ENCODE data around the gene SOX11. TPM values are rescaled to one million over a fixed set of nuclear protein-coding genes. Genes with fewer than 3 reads are reported as not detected.
"Not testable (repeated sequence)": the region's sequence is repeated elsewhere in the genome, so short reads cannot be mapped to it uniquely, and the experiment has no call there.

Gene SOX11
- not detected for total RNA-seq

DNA sequence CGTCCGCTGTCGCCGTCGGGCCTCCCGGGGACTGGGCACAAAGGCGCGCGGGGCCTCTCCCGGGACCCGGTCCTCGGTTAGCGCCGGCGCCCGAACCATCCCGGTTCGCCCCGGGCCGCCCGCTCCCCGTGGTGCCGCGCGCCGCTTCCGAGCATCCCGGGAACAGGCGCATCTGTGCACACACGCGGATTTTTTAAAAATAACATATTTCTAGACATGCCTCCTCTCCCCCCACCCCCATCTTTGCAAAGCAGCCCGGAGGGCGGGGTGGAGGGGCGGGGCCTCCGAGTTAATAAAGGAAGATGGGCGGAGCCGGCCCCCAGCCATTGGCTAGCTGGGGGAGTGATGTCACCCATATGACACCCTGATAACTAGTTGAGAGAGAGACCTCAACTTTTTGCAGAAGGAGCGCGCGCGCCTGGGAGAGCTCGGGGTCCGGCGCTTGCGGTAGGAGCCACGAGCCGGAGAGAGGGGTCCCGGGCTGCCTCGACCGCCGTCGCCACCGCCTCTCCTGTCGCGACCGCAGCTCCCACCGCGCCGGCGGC is at the start of gene SOX11:
SOX11 (plus strand) TSS at position 400 of the 545 bp plus-strand sequence. CDS start 338 bp downstream, outside the sequence.
- peaks cover 1% of the 10 kb centered on the region for H3K9me3 Mint-ChIP-seq
- DNase-seq (no peak), ATAC-seq (ENCODE audit: low read depth) (no peak)
- peaks cover 50% of the 10 kb centered on the region for H3K27me3 Mint-ChIP-seq
- H3K27ac Mint-ChIP-seq: peak within 1 kb of the TSS; percentile 45
- peak within 1 kb of the TSS; percentile 49 for H3K4me3 Mint-ChIP-seq
- H3K4me1 Mint-ChIP-seq: peaks cover 12% of the 10 kb centered on the region
- H3K36me3 Mint-ChIP-seq: peaks cover 3% of the 10 kb centered on the region
- POLR2A ChIA-PET: no interaction called here

DNA sequence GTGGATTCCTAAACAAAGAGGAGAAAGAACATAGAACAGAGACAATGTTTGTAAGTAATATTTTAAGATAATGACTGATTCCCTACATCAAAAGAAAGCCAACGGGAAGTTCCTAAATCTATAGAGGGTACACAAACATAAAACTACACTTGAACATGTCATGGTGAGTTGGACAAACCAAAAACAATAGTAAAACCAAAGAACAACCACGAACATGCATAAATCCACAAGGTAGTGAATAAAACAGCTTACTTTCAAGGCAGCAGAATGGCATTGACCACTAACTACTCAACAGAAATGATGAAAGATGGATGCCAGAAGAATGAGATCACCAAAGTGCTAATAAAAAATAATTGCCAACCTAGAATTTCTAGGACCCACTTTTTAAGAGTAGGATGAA is 39.5 kb upstream of the SOX11 start:
- ATAC-seq (ENCODE audit: low read depth); H3K27ac Mint-ChIP-seq; H3K36me3 Mint-ChIP-seq; DNase-seq; POLR2A ChIA-PET; H3K9me3 Mint-ChIP-seq; H3K27me3 Mint-ChIP-seq; H3K4me1 Mint-ChIP-seq; H3K4me3 Mint-ChIP-seq: not testable (repeated sequence)

DNA sequence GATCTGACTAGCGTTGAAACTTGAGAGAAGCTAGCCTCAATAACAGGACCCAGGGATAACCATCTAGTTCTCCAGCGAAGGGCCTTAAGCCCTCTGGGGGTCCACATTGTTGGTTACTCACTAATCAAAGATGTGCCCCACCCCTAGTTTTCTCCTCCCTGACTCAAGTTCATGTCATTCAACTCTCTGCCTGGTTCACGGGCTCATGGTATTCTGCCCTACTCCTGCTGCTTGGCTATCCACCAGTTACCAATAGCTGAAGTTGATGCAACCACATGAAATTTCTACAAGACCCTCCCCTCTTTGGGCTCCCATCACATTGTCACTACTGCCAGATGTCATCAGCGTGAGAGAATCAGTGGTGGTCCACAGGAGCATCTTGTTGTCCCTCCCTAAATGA is 38.4 kb upstream of the SOX11 start:
- H3K4me3 Mint-ChIP-seq; H3K4me1 Mint-ChIP-seq; POLR2A ChIA-PET; H3K36me3 Mint-ChIP-seq; H3K9me3 Mint-ChIP-seq; DNase-seq; H3K27ac Mint-ChIP-seq; ATAC-seq (ENCODE audit: low read depth); H3K27me3 Mint-ChIP-seq: not testable (repeated sequence)

DNA sequence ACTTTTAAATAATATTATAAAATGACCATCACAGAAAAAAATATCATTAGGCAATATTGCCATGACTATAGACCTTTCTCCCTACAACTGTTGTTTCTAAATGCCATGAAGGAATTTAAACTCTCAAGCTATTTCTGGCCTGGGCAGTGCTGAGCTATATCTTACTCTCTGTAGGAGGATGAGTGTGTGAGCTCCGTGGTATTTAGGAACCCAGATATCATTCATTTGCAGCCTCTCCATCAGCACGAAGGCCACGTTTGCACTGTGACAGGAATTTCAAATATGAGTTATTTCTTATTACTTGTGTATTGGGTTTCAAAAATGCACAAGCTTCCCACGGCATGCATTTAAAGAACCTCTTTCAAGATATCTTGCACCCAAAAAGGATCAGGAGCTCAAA is 35.0 kb upstream of the SOX11 start:
- no peak for ATAC-seq (ENCODE audit: low read depth)
- Mint-ChIP-seq H3K27ac (no peak overlapping the region), H3K27me3 (no peaks in the 10 kb centered on the region), H3K9me3 (no peaks in the 10 kb centered on the region), H3K36me3 (no peaks in the 10 kb centered on the region), H3K4me3 (no peak overlapping the region), H3K4me1 (no peaks in the 10 kb centered on the region)
- DNase-seq: no peak
- POLR2A ChIA-PET: no interaction called here

DNA sequence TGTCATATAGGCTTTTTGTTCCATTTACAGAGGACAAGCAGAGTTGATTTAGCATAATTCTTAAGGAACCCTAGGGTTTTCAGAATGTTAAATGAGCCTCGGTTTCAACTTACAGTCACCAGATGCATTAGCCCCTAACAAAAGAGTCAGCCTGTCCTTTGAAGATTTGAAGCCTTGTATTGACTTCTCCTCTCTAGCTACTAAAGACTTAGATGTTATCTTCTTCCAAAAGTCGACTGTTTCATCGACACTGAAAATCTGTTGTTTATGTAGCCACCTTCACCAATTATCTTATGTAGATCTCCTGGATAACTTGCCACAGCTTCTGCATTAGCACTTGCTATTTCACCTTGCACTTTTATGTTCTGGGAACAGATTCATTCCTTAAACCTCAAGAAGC is 31.6 kb upstream of the SOX11 start:
- no peaks in the 10 kb centered on the region for H3K9me3 Mint-ChIP-seq
- POLR2A ChIA-PET: no interaction called here
- H3K4me3 Mint-ChIP-seq: no peak overlapping the region
- H3K36me3 Mint-ChIP-seq: no peaks in the 10 kb centered on the region
- no peaks in the 10 kb centered on the region for H3K4me1 Mint-ChIP-seq
- H3K27ac Mint-ChIP-seq: no peak overlapping the region
- no peaks in the 10 kb centered on the region for H3K27me3 Mint-ChIP-seq
- ATAC-seq (ENCODE audit: low read depth) (no peak), DNase-seq (no peak)

DNA sequence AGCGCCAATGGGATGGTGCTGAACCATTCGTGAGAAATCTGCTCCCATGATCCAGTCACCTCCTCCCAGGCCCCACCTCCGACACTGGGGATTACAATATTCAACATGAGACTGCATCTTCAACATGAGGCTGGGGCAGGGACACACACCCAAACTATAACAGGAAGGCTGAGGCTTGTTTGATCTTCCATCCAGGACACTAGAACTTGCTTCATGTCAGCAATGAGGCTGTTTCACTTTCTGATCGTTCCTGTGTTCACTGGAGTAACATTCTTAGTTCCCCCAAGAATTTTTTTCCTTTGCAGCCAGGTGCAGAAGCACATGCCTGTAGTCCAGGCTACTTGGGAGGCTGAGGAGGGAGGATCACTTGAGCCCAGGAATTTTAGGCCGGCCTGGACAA is 30.8 kb upstream of the SOX11 start:
- no peak for DNase-seq
- Mint-ChIP-seq H3K4me3 (no peak overlapping the region), H3K27ac (no peak overlapping the region), H3K9me3 (no peaks in the 10 kb centered on the region), H3K36me3 (no peaks in the 10 kb centered on the region), H3K4me1 (no peaks in the 10 kb centered on the region), H3K27me3 (no peaks in the 10 kb centered on the region)
- POLR2A ChIA-PET: no interaction called here
- ATAC-seq (ENCODE audit: low read depth): no peak

DNA sequence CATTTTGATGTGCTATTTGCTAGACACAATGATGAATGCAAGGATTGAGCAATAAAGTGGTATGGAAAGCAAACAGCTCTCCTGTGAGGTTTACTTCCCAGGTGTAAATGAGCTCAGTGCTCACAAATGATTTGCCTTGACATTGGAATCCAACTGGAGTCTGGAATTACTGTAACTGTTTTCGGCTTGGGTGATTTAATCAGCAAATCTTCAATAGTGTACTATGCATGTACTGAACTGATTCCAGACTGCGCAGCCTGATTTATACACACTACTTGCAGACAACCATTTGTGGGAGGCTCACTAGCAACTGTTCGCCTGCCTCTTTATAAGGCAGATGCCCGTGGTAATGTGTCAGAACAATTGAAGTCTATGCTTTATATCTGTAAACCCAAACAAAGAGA is 27.9 kb upstream of the SOX11 start:
- POLR2A ChIA-PET: no interaction called here
- DNase-seq (no peak), ATAC-seq (ENCODE audit: low read depth) (no peak)
- Mint-ChIP-seq H3K4me1 (no peaks in the 10 kb centered on the region), H3K4me3 (no peak overlapping the region), H3K27me3 (no peaks in the 10 kb centered on the region), H3K9me3 (no peaks in the 10 kb centered on the region), H3K36me3 (no peaks in the 10 kb centered on the region), H3K27ac (no peak overlapping the region)

DNA sequence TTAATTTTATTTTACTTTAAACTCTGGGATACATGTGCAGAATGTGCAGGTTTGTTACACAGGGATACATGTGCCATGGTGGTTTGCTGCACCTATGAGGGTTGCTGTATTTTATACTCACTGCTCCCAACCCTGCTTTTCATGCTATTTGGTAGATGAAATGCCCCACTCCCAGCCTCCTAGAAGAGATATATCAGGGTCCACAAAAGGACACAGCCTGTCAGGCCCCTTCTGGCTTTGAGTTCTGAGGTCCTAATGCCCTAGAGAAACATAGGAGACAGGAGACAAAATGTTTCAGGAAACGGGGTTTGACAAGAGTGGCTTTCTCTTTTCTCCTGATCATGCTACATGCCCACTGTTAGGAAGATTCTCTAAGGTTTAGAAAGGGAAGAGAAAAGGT is 27.1 kb upstream of the SOX11 start:
- POLR2A ChIA-PET: no interaction called here
- Mint-ChIP-seq H3K27me3 (no peaks in the 10 kb centered on the region), H3K4me3 (no peak overlapping the region), H3K27ac (no peak overlapping the region), H3K4me1 (no peaks in the 10 kb centered on the region), H3K9me3 (no peaks in the 10 kb centered on the region), H3K36me3 (no peaks in the 10 kb centered on the region)
- DNase-seq: no peak
- ATAC-seq (ENCODE audit: low read depth): no peak

DNA sequence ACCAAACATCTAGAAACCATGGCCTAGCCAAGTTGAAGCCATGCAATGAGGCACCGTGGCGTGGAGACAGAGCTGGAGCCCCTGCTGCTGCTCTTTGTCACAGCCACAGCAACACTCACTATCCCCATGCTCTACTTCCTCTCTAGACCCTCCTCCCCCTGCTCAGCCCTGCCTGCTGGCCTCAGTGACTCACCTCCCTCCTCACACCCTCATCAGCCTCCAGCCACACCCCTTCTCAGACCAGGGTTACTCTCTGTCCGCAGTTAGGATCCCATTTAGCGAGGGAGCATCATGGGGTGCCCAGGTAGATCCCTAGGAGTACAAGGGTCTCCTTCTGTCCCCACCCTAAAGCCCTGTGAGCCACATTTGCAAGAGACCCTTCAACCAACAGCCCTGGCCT is 25.4 kb upstream of the SOX11 start:
- H3K27me3 Mint-ChIP-seq: no peaks in the 10 kb centered on the region
- ATAC-seq (ENCODE audit: low read depth) (no peak), DNase-seq (no peak)
- H3K9me3 Mint-ChIP-seq: no peaks in the 10 kb centered on the region
- no peak overlapping the region for H3K4me3 Mint-ChIP-seq
- no peaks in the 10 kb centered on the region for H3K4me1 Mint-ChIP-seq
- POLR2A ChIA-PET: no interaction called here
- no peak overlapping the region for H3K27ac Mint-ChIP-seq
- H3K36me3 Mint-ChIP-seq: no peaks in the 10 kb centered on the region

DNA sequence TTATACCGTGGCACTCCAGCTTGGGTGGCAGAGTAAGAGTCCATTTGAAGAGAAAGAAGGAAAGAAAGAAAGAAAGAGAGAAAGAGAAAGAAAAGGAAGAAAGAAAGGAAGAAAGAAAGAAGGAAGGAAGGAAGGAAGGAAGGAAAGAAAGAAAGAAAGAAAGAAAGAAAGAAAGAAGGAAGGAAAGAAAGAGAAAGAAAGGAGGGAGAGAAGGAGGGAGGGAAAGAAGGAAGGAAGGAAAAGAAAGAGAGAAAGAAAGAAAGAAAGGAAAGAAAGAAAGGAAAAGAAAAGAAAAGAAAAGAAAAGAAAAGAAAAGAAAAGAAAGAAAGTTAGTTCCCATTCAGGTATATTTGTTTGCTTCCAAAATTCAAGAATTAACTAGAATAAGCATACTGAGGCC is 24.5 kb upstream of the SOX11 start:
- H3K9me3 Mint-ChIP-seq; POLR2A ChIA-PET; DNase-seq; H3K4me3 Mint-ChIP-seq; H3K27ac Mint-ChIP-seq; H3K36me3 Mint-ChIP-seq; ATAC-seq (ENCODE audit: low read depth); H3K27me3 Mint-ChIP-seq; H3K4me1 Mint-ChIP-seq: not testable (repeated sequence)

DNA sequence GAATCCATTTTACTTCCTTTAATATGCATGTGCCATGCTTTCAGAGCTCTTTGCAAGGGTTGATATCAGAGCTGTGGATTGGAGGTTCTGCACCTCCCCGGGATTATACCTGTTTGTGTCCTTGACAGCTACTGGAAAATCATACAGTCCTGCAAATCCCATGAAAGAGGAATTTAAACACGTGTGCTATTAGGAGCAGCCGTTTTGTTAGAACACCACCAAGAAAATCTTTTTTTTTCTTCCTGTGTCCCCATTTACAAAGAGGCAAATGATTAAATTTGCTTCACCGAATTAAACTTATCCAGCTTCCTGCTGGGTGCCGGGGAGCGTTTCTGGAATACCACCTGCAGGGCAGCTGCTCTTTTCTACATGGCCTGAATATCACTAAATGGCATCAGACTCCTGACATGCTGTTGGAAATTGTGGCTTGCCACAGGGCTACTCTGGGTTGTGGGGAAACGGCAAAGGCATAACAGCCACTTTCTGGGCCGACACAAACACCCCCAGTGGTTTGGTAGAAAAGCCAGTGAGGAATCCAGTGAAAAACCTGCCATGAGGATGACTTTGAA is 23.4 kb upstream of the SOX11 start:
- H3K4me3 Mint-ChIP-seq: no peak overlapping the region
- DNase-seq: no peak
- H3K27me3 Mint-ChIP-seq: peaks cover 7% of the 10 kb centered on the region
- H3K9me3 Mint-ChIP-seq: no peaks in the 10 kb centered on the region
- POLR2A ChIA-PET: no interaction called here
- H3K4me1 Mint-ChIP-seq: no peaks in the 10 kb centered on the region
- H3K27ac Mint-ChIP-seq: no peak overlapping the region
- no peaks in the 10 kb centered on the region for H3K36me3 Mint-ChIP-seq
- no peak for ATAC-seq (ENCODE audit: low read depth)

DNA sequence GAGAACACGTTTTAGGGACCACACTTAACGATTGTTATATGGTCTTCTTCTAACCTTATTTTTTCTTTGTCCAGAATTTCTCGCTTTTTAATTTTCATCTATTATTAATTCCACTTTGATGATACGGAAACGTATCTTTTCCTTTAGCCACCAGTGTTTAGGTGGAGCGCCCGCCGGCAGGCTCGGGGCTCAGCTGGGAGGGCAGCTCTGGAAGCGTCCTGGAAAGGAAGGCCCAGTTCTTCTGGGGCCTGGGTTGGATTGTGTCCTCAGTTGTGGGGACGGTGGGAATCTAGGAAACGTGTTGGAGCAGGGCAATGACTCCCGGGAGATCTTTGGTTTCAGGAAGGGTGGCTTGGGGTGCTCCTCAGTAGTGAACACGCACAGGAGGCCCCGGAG is 19.4 kb upstream of the SOX11 start:
- ATAC-seq (ENCODE audit: low read depth): no peak
- POLR2A ChIA-PET: no interaction called here
- Mint-ChIP-seq H3K27me3 (peaks cover 18% of the 10 kb centered on the region), H3K27ac (no peak overlapping the region), H3K36me3 (no peaks in the 10 kb centered on the region), H3K9me3 (no peaks in the 10 kb centered on the region), H3K4me1 (no peaks in the 10 kb centered on the region), H3K4me3 (no peak overlapping the region)
- no peak for DNase-seq

DNA sequence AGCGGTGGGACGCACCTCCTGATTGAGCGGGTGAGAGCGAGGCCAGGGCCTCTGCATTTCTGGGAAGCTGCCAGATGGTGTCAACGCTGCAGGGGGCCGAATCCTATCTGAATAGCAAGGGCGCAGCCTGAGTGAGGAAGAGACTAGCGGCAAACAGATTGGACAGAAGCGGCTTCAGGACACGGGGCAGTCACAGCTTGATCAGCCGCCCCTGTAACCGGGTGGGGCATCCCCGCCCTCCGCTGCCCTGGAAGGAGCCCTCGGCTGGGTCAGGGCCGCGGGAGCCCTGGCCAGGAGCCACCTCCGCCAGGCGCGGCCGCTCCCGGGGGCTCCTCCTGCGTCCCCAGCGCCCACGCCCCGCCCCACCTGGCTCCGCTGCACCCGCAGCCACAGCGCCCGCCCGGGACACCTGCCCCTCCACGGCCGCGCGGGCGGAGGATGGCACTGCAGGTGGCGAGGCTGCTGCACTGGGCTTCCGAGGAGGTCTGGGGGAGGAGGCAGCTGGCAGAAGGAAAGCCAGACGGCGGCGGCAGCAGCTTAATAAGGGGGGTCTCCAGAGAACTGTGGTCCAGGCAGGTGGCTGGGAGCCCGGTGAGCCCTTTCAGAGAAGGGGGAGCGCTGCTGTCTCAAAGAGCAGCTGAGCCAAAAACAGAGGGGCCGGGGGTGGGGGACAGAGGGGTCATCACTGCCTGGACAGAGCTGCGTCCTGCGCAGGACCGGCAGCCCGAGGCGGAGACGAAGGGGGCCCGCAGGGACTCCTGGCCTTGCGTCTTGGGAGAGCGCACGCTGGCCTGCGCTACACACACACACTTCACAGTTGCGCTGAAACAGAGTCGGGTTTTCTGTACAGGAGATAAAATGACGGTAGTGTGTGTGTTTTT is 18.8 kb upstream of the SOX11 start:
- Mint-ChIP-seq H3K9me3 (no peaks in the 10 kb centered on the region), H3K27ac (no peak overlapping the region), H3K27me3 (peaks cover 18% of the 10 kb centered on the region), H3K4me1 (no peaks in the 10 kb centered on the region), H3K4me3 (no peak overlapping the region), H3K36me3 (no peaks in the 10 kb centered on the region)
- DNase-seq: no peak
- ATAC-seq (ENCODE audit: low read depth): no peak
- POLR2A ChIA-PET: no interaction called here

DNA sequence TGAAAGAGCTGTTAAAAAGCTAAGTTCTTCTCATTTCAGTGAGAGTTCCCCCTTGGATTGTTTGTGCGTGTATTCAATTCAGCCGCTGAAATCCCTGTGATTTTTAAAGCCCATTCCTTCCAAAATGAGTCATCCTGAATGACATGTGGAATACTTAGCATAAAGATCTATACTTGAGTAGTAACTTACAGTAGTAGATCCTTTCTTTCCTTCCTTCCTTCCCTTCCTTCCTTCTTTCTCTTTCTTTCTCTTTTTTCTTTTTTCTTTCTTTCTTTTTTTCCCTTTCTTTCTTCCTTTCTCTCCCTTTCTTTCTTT is 18.2 kb upstream of the SOX11 start:
- H3K9me3 Mint-ChIP-seq: no peaks in the 10 kb centered on the region
- no peak overlapping the region for H3K4me3 Mint-ChIP-seq
- peaks cover 18% of the 10 kb centered on the region for H3K27me3 Mint-ChIP-seq
- DNase-seq (no peak), ATAC-seq (ENCODE audit: low read depth) (no peak)
- no peaks in the 10 kb centered on the region for H3K36me3 Mint-ChIP-seq
- H3K27ac Mint-ChIP-seq: no peak overlapping the region
- H3K4me1 Mint-ChIP-seq: no peaks in the 10 kb centered on the region
- POLR2A ChIA-PET: no interaction called here

Measured in activated naive CD8-positive, alpha-beta T cell treated with anti-CD3 and anti-CD28 coated beads, Interleukin-2, amount 10 ng/mL, durations not matched to agents 7 days and 5 days (primary cell).